IMR-90 (cell line): ENCODE results near the gene LHFPL3. TPM values are rescaled to one million over a fixed set of nuclear protein-coding genes. Genes with fewer than 3 reads are reported as not detected.

ENCODE experiments used
- ATAC-seq: fragments of 200-7000 bp; cut with Tn5 transposase; 2 replicates; pipeline ENCODE4 v1.9.1; 2020; ENCODE audit warnings: low read depth, mild to moderate bottlenecking, moderate library complexity
- BruUV-seq: library from RNA; stranded (reverse); fragments of 400-500 nt; replicated peaks from 2 replicates; lab custom pipeline; 2021; lab: Mats Ljungman, UMichigan
- CTCF ChIA-PET: fragments of 300-600 bp; formaldehyde crosslinking; extraction: SDS; loops from one replicate; lab custom pipeline; 2021; ENCODE audit warnings: antibody characterized with exemption; lab: Yijun Ruan, JAX
- POLR2A ChIA-PET: fragments of 300-600 bp; sonication (Branson Sonifier 250); formaldehyde crosslinking; loops from one replicate; lab custom pipeline; 2022; ENCODE audit warnings: antibody characterized with exemption; ENCODE audit not compliant: unreplicated experiment; lab: Charles Lee
- DNase-seq: peaks from one replicate; pipeline ENCODE4 v3.0.0; 2013
- H2AFZ ChIP-seq: replicated peaks from 2 replicates; pipeline ENCODE3; 2013; ENCODE audit warnings: low read length, mild to moderate bottlenecking; ENCODE audit not compliant: poor library complexity
- H2AK5ac ChIP-seq: 2 replicates; pipeline ENCODE4 v1.6.1; 2013; ENCODE audit warnings: low read depth, low read length, inconsistent platforms
- H2AK9ac ChIP-seq: replicated peaks from 2 replicates; pipeline ENCODE3; 2013; ENCODE audit warnings: mild to moderate bottlenecking, low read depth, low read length, moderate library complexity; ENCODE audit not compliant: poor library complexity
- H2BK120ac ChIP-seq: 2 replicates; pipeline ENCODE4 v1.6.1; 2013; ENCODE audit warnings: low read depth, low read length, inconsistent platforms
- H2BK15ac ChIP-seq: 3 replicates; pipeline ENCODE4 v1.6.1; 2013; ENCODE audit warnings: low read depth, low read length, inconsistent platforms
- H2BK20ac ChIP-seq: 2 replicates; pipeline ENCODE4 v1.6.1; 2013; ENCODE audit warnings: low read depth, mild to moderate bottlenecking, inconsistent platforms, low read length, moderate library complexity
- H2BK5ac ChIP-seq: 2 replicates; pipeline ENCODE4 v1.6.1; 2013; ENCODE audit warnings: mild to moderate bottlenecking, low read depth, low read length, inconsistent platforms; ENCODE audit not compliant: poor library complexity, severe bottlenecking
- H3K14ac ChIP-seq: replicated peaks from 2 replicates; pipeline ENCODE4 v1.6.1; 2013; ENCODE audit warnings: low read depth, low read length, inconsistent platforms
- H3K18ac ChIP-seq: 2 replicates; pipeline ENCODE4 v1.6.1; 2013; ENCODE audit warnings: low read depth, low read length, control low read depth
- H3K23ac ChIP-seq: 2 replicates; pipeline ENCODE4 v1.6.1; 2013; ENCODE audit warnings: low read depth, low read length, inconsistent platforms
- H3K27ac ChIP-seq: 2 replicates; pipeline ENCODE4 v1.5.1; 2013; ENCODE audit warnings: mild to moderate bottlenecking, control low read depth, low read length; ENCODE audit not compliant: insufficient read depth
- H3K27me3 ChIP-seq: 2 replicates; pipeline ENCODE4 v1.6.1; 2013; ENCODE audit warnings: low read length; ENCODE audit not compliant: control insufficient read depth, insufficient read depth
- H3K36me3 ChIP-seq: 2 replicates; pipeline ENCODE4 v1.6.1; 2013; ENCODE audit warnings: low read length, mixed read lengths; ENCODE audit not compliant: control insufficient read depth, insufficient read depth
- H3K4ac ChIP-seq: 2 replicates; pipeline ENCODE4 v1.6.1; 2013; ENCODE audit warnings: low read depth, low read length, inconsistent platforms
- H3K4me1 ChIP-seq: 2 replicates; pipeline ENCODE4 v1.6.1; 2013; ENCODE audit warnings: low read length, mixed read lengths; ENCODE audit not compliant: control insufficient read depth, insufficient read depth
- H3K4me2 ChIP-seq: 2 replicates; pipeline ENCODE4 v1.6.1; 2013; ENCODE audit warnings: low read depth, mild to moderate bottlenecking, control low read depth, low read length, moderate library complexity
- H3K4me3 ChIP-seq: 2 replicates; pipeline ENCODE4 v1.5.1; 2013; ENCODE audit warnings: low read depth, mild to moderate bottlenecking, control low read depth, low read length, moderate library complexity; ENCODE audit not compliant: insufficient read depth
- H3K56ac ChIP-seq: 2 replicates; pipeline ENCODE4 v1.6.1; 2013; ENCODE audit warnings: low read length, inconsistent platforms; ENCODE audit not compliant: insufficient read depth; ENCODE audit errors: extremely low read depth
- H3K79me1 ChIP-seq, 2 experiments: 2 replicates each; pipeline ENCODE4 v1.6.1; 2013; ENCODE audit warnings: low read length in 2 of 2, inconsistent platforms in 1 of 2, low read depth in 1 of 2
- H3K9ac ChIP-seq: 2 replicates; pipeline ENCODE4 v1.6.1; 2013; ENCODE audit warnings: low read depth, low read length, control low read depth
- H3K9me1 ChIP-seq: 2 replicates; pipeline ENCODE4 v1.6.1; 2013; ENCODE audit warnings: low read length, inconsistent platforms; ENCODE audit not compliant: insufficient read depth
- H3K9me3 ChIP-seq: 2 replicates; pipeline ENCODE4 v1.6.1; 2013; ENCODE audit warnings: low read length; ENCODE audit not compliant: control insufficient read depth, insufficient read depth
- H4K20me1 ChIP-seq: 2 replicates; pipeline ENCODE4 v1.6.1; 2013; ENCODE audit warnings: low read length, inconsistent platforms; ENCODE audit not compliant: insufficient read depth
- H4K5ac ChIP-seq: 2 replicates; pipeline ENCODE4 v1.6.1; 2013; ENCODE audit warnings: mild to moderate bottlenecking, low read depth, low read length, control low read depth
- H4K8ac ChIP-seq, 2 experiments: 2 replicates each; pipeline ENCODE4 v1.6.1; 2013; ENCODE audit warnings: low read depth in 2 of 2, low read length in 2 of 2, control low read depth in 1 of 2, inconsistent platforms in 1 of 2
- H4K91ac ChIP-seq: 2 replicates; pipeline ENCODE4 v1.6.1; 2013; ENCODE audit warnings: low read depth, low read length, inconsistent platforms; ENCODE audit not compliant: insufficient read depth
- BHLHE40 ChIP-seq: fragments of 150-350 bp; IDR thresholded peaks from 2 replicates; pipeline ENCODE4 v1.6.1; 2016; ENCODE audit warnings: mild to moderate bottlenecking, low read depth, low read length
- CEBPB ChIP-seq: IDR thresholded peaks from 2 replicates; pipeline ENCODE4 v1.6.1; 2012; ENCODE audit warnings: low read depth, low read length, improper control_type of control experiment
- CTCF ChIP-seq: conservative IDR thresholded peaks from 2 replicates; pipeline ENCODE4 v1.5.1; 2012; ENCODE audit warnings: mild to moderate bottlenecking, low read depth, low read length, improper control_type of control experiment
- FOS ChIP-seq: fragments of 150-350 bp; IDR thresholded peaks from 2 replicates; pipeline ENCODE4 v1.6.1; 2016; ENCODE audit warnings: low read depth, low read length
- MAFK ChIP-seq: IDR thresholded peaks from 2 replicates; pipeline ENCODE4 v1.6.1; 2012; ENCODE audit warnings: low read depth, low read length, improper control_type of control experiment
- MAZ ChIP-seq: IDR thresholded peaks from 2 replicates; pipeline ENCODE4 v1.6.1; 2012; ENCODE audit warnings: low read depth, mild to moderate bottlenecking, low read length, improper control_type of control experiment, moderate library complexity, borderline replicate concordance
- MXI1 ChIP-seq: IDR thresholded peaks from 2 replicates; pipeline ENCODE4 v1.6.1; 2012; ENCODE audit warnings: low read depth, mild to moderate bottlenecking, low read length, moderate library complexity, borderline replicate concordance
- POLR2A ChIP-seq: IDR thresholded peaks from 2 replicates; pipeline ENCODE4 v1.6.1; 2012; ENCODE audit warnings: mild to moderate bottlenecking, low read depth, low read length
- RAD21 ChIP-seq: IDR thresholded peaks from 2 replicates; pipeline ENCODE4 v1.6.1; 2012; ENCODE audit warnings: low read length, improper control_type of control experiment
- RCOR1 ChIP-seq: IDR thresholded peaks from 2 replicates; pipeline ENCODE4 v1.6.1; 2012; ENCODE audit warnings: mild to moderate bottlenecking, low read length, improper control_type of control experiment; ENCODE audit not compliant: insufficient replicate concordance
- WGBS, 2 experiments: methylation state at CpG; one replicate each; pipeline versions ENCODE4 v1.1.5 to v1.1.7; 2013; ENCODE audit warnings: missing lambda C conversion rate in 2 of 2; ENCODE audit not compliant: insufficient read length in 1 of 2; ENCODE audit errors: extremely low coverage in 2 of 2; 5-methylcytosine and 5-hydroxymethylcytosine counted together
- dilution Hi-C: fragments of 300-500 bp; cut with HindIII; formaldehyde crosslinking; loops from one replicate; pipeline ENCODE4 v1.14.3; 2018; ENCODE audit warnings: low sequenced_read_pairs; ENCODE audit not compliant: unreplicated experiment
- in situ Hi-C: fragments of 300-500 bp; cut with MboI; formaldehyde crosslinking; loops from 3 replicates; pipeline ENCODE4 v1.14.3; 2019; ENCODE audit warnings: low sequenced_read_pairs, inconsistent platforms, mixed read lengths
- intact Hi-C: fragments of 100-400 bp; cut with micrococcal nuclease; formaldehyde crosslinking; loops from 2 replicates; pipeline ENCODE4 v1.10.0; 2022
- polyA plus RNA-seq, 3 experiments: library from polyadenylated mRNA; depleted of rRNA; stranded (reverse); fragments of >200 nt; gene quantifications; 2 replicates each; pipeline ENCODE4 v1.2.3, GENCODE V29; 2012; ENCODE audit warnings: low replicate concordance in 1 of 3
- total RNA-seq: library from RNA; depleted of rRNA; stranded (reverse); fragments of >200 nt; gene quantifications from 2 replicates; pipeline ENCODE4 v1.2.3, GENCODE V29; 2012
- TF ChIP-seq, protein P1 (sequence below): fragments of 150-350 bp; IDR thresholded peaks from 2 replicates; pipeline ENCODE4 v1.6.1; 2017; ENCODE audit warnings: mild to moderate bottlenecking, antibody characterized with exemption, low read length, low read depth

The LHFPL3 gene
- total and polyA plus RNA-seq, 2 of the 4 experiments (the other 2 are of a cell fraction): not detected

DNA sequence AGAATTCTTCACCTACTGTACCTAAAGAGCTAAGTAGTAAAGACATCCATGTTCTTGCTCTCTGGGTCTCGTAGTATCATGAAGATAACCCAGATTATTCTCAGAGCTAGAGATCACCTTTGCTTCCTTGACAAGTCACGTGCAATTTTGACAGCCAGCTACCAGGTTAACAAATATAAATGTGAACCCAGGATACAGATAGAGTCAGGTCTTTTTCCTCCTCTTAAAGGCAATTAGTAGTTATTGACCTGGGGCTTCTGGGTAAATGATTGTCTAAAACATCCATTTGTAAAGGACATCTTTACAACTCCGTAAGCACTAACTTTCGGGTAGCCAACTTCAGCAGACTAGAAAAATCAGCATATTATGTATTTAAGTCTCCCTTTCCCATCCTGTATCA, 28.8 kb downstream of the LHFPL3 start:
- Histone ChIP-seq H3K79me1 (no peaks in the 10 kb centered on the region), H3K27me3 (no peaks in the 10 kb centered on the region), H3K9ac (no peak overlapping the region), H2BK20ac (no peak overlapping the region), H2AK9ac (no peak overlapping the region), H4K91ac (no peak overlapping the region), H3K4me3 (no peak overlapping the region), H3K9me1 (no peaks in the 10 kb centered on the region), H3K4me1 (no peaks in the 10 kb centered on the region), H2BK5ac (no peak overlapping the region), H3K4me2 (no peak overlapping the region), H2AFZ (no peak overlapping the region), H3K18ac (no peak overlapping the region), H2AK5ac (no peak overlapping the region), H3K36me3 (no peaks in the 10 kb centered on the region), H3K27ac (no peak overlapping the region), H3K14ac (no peak overlapping the region), H4K5ac (no peak overlapping the region), H4K8ac (no peak overlapping the region), H4K20me1 (no peaks in the 10 kb centered on the region), H3K56ac (no peak overlapping the region), H3K9me3 (no peaks in the 10 kb centered on the region), H2BK120ac (no peak overlapping the region), H3K23ac (no peak overlapping the region), H2BK15ac (no peak overlapping the region), H3K4ac (no peak overlapping the region)
- BruUV-seq: no TSS peak
- DNase-seq (no peak), ATAC-seq (no peak)
- no CpG with 5 or more reads among the region's 4 CpGs for WGBS, 2 experiments
- intact Hi-C loops (no loop called here), dilution Hi-C loops (no loop called here), in situ Hi-C loops (no loop called here)
- TF ChIP-seq, protein P1, sequence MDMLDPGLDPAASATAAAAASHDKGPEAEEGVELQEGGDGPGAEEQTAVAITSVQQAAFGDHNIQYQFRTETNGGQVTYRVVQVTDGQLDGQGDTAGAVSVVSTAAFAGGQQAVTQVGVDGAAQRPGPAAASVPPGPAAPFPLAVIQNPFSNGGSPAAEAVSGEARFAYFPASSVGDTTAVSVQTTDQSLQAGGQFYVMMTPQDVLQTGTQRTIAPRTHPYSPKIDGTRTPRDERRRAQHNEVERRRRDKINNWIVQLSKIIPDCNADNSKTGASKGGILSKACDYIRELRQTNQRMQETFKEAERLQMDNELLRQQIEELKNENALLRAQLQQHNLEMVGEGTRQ: no peak
- no peak for TF ChIP-seq CEBPB
- TF ChIP-seq RCOR1: no peak
- no peak for TF ChIP-seq MAFK
- TF ChIP-seq BHLHE40: no peak
- TF ChIP-seq CTCF: no peak
- TF ChIP-seq POLR2A: no peak
- TF ChIP-seq RAD21: no peak
- no peak for TF ChIP-seq MXI1
- no peak for TF ChIP-seq FOS
- TF ChIP-seq MAZ: no peak
- ChIA-PET CTCF (no interaction called here), POLR2A (no interaction called here)
